ENCODE measurements around the gene SMARCD1. TPM values are rescaled to one million over a fixed set of nuclear protein-coding genes. Genes with fewer than 3 reads are reported as not detected.
"Not testable (repeated sequence)": the region's sequence is repeated elsewhere in the genome, so short reads cannot be mapped to it uniquely, and the experiment has no call there.

The SMARCD1 gene
- total RNA-seq, 4 donors from 2014 or later: 4.1 to 54.6 (median 39.6) TPM

DNA sequence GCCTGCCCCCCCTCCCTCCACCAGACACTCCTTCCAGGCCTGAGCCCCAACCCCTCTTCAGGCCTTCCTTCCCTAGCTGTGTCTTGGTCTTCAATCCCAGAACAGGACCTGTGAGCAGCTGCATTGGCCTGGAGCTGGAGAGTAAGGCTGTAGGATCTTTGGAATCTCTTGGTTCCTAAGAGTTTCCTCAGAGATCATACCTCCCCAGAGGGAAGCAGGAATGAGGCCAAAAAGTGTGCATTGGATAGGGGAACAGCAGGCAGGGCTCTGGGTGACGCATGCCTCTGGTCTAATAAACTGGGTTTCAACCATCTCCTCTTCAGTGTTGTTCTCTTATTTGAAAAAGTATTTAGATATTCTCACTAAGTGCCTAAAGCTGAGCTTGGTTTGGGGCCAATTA is 1.8 kb upstream of the SMARCD1 start:
- Histone ChIP-seq H3K36me3 (no peaks in the 10 kb centered on the region), H3K27ac (peak overlapping the region in 1 of 2 donors; percentile 7), H3K4me1 (no peaks in the 10 kb centered on the region), H3K27me3 (no peaks in the 10 kb centered on the region), H3K4me3 (no peak overlapping the region), H3K9me3 (no peaks in the 10 kb centered on the region)
- intact Hi-C loops (cut with DNase I; ENCODE audit: low total_unique reads): no loop called here
- no peak for TF ChIP-seq POLR2A (IDR thresholded peaks at IDR 0.05)
- TF ChIP-seq, protein P1, sequence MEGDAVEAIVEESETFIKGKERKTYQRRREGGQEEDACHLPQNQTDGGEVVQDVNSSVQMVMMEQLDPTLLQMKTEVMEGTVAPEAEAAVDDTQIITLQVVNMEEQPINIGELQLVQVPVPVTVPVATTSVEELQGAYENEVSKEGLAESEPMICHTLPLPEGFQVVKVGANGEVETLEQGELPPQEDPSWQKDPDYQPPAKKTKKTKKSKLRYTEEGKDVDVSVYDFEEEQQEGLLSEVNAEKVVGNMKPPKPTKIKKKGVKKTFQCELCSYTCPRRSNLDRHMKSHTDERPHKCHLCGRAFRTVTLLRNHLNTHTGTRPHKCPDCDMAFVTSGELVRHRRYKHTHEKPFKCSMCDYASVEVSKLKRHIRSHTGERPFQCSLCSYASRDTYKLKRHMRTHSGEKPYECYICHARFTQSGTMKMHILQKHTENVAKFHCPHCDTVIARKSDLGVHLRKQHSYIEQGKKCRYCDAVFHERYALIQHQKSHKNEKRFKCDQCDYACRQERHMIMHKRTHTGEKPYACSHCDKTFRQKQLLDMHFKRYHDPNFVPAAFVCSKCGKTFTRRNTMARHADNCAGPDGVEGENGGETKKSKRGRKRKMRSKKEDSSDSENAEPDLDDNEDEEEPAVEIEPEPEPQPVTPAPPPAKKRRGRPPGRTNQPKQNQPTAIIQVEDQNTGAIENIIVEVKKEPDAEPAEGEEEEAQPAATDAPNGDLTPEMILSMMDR (IDR thresholded peaks at IDR 0.05): no peak
- DNase-seq: no peak

- H3K9me3 ChIP-seq; H3K27me3 ChIP-seq; H3K4me1 ChIP-seq; intact Hi-C loops (cut with DNase I; ENCODE audit: low total_unique reads); DNase-seq; H3K36me3 ChIP-seq: not testable (repeated sequence)
- Histone ChIP-seq H3K27ac (peak overlapping the region; percentile 93 to 98), H3K4me3 (peak overlapping the region; percentile 63 to 88)
These were observed 750 bp upstream of the SMARCD1 start for GRCh38 chr12:50084409-50084774.

GRCh38 chr12:50085615-50086072 is 502 bp downstream of the SMARCD1 start:
- Histone ChIP-seq H3K9me3 (no peaks in the 10 kb centered on the region), H3K27me3 (no peaks in the 10 kb centered on the region), H3K4me3 (peak overlapping the region; percentile 63 to 88), H3K4me1 (no peaks in the 10 kb centered on the region), H3K27ac (peak overlapping the region; percentile 93 to 98), H3K36me3 (no peaks in the 10 kb centered on the region)
- no peak for TF ChIP-seq POLR2A (IDR thresholded peaks at IDR 0.05)
- TF ChIP-seq, protein P1 (IDR thresholded peaks at IDR 0.05): no peak
- DNase-seq: no peak
- intact Hi-C loops (cut with DNase I; ENCODE audit: low total_unique reads): no loop called here

DNA sequence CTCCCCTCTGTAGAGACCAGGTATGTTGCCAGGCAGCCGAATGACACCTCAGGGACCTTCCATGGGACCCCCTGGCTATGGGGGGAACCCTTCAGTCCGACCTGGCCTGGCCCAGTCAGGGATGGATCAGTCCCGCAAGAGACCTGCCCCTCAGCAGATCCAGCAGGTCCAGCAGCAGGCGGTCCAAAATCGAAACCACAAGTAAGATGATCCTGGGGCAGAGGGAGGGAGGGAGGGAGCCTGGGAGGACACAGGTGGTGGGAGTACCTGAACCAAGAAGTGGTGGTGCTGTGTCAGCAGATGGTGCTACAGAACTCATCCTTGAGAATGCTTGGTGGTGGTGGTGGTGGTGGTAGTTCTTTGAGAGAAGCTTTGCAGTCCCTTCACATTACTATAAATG is 1.0 kb downstream of the SMARCD1 start:
- H3K9me3 ChIP-seq: no peaks in the 10 kb centered on the region
- peak overlapping the region in 1 of 2 donors; percentile 88 for H3K4me3 ChIP-seq
- no peaks in the 10 kb centered on the region for H3K36me3 ChIP-seq
- peak overlapping the region; percentile 93 to 98 for H3K27ac ChIP-seq
- DNase-seq: no peak
- no peaks in the 10 kb centered on the region for H3K4me1 ChIP-seq
- intact Hi-C loops (cut with DNase I; ENCODE audit: low total_unique reads): no loop called here
- H3K27me3 ChIP-seq: no peaks in the 10 kb centered on the region
- TF ChIP-seq POLR2A (IDR thresholded peaks at IDR 0.05): no peak
- TF ChIP-seq, protein P1 (IDR thresholded peaks at IDR 0.05): no peak

- Histone ChIP-seq H3K36me3 (no peaks in the 10 kb centered on the region), H3K9me3 (no peaks in the 10 kb centered on the region), H3K27me3 (no peaks in the 10 kb centered on the region), H3K4me3 (no peak overlapping the region), H3K4me1 (no peaks in the 10 kb centered on the region), H3K27ac (no peak overlapping the region)
- intact Hi-C loops (cut with DNase I; ENCODE audit: low total_unique reads): no loop called here
- no peak for TF ChIP-seq POLR2A (IDR thresholded peaks at IDR 0.05)
- TF ChIP-seq, protein P1 (IDR thresholded peaks at IDR 0.05): no peak
- DNase-seq: no peak
These were observed 2.0 kb downstream of the SMARCD1 start for GRCh38 chr12:50087151-50087550.

GRCh38 chr12:50087995-50088394 is 2.9 kb downstream of the SMARCD1 start:
- TF ChIP-seq, protein P1 (IDR thresholded peaks at IDR 0.05): no peak
- no peak for TF ChIP-seq POLR2A (IDR thresholded peaks at IDR 0.05)
- intact Hi-C loops (cut with DNase I; ENCODE audit: low total_unique reads): no loop called here
- no peak overlapping the region for H3K27ac ChIP-seq
- no peaks in the 10 kb centered on the region for H3K27me3 ChIP-seq
- no peaks in the 10 kb centered on the region for H3K36me3 ChIP-seq
- no peaks in the 10 kb centered on the region for H3K4me1 ChIP-seq
- DNase-seq: no peak
- no peak overlapping the region for H3K4me3 ChIP-seq
- H3K9me3 ChIP-seq: no peaks in the 10 kb centered on the region
